ENCODE results near the gene MRPL53. TPM values are rescaled to one million over a fixed set of nuclear protein-coding genes. Genes with fewer than 3 reads are reported as not detected.

MRPL53 gene
- total and polyA plus RNA-seq, 4 donors, result 23.3 to 106 (median 70.7) TPM

- Histone ChIP-seq H3K9me3 (ENCODE audit: control insufficient read depth in 4 of 4, insufficient read depth in 3 of 4, low read length in 3 of 4) (no peaks in the 10 kb centered on the region), H3K9ac (ENCODE audit: insufficient read depth in 1 of 2, low read length in 2 of 2) (no peak overlapping the region), H3K27ac (ENCODE audit: low read depth in 1 of 2, low read length in 1 of 2) (no peak overlapping the region), H3K4me1 (ENCODE audit: control insufficient read depth in 5 of 5, insufficient read depth in 5 of 5, low read length in 5 of 5) (peaks cover 0 to 4% (median 0%) of the 10 kb centered on the region in 5 donors), H3K27me3 (ENCODE audit: control insufficient read depth in 3 of 3, insufficient read depth in 3 of 3, low read length in 2 of 3) (no peaks in the 10 kb centered on the region), H3K36me3 (ENCODE audit: control insufficient read depth in 4 of 4, insufficient read depth in 4 of 4, low read length in 4 of 4) (peaks cover 14 to 38% (median 28%) of the 10 kb centered on the region in 4 donors), H3K4me3 (no peak overlapping the region)
- TF ChIP-seq CTCF (IDR thresholded peaks at IDR 0.05; ENCODE audit: control extremely low read depth, extremely low read depth), result no peak
- DNase-seq, result no peak
- 85 to 88% methylated on average over 14 of the region's 14 CpGs for WGBS, 2 donors
- no peak for ATAC-seq (ENCODE audit: insufficient read depth, low FRiP score)
These were observed 46.2 kb downstream of the MRPL53 start for GRCh38 chr2:74426181-74426758.

- no peak for TF ChIP-seq CTCF (IDR thresholded peaks at IDR 0.05; ENCODE audit: control extremely low read depth, extremely low read depth)
- 86 to 88% methylated on average over 7 of the region's 7 CpGs for WGBS, 2 donors
These were observed 47.0 kb downstream of the MRPL53 start for GRCh38 chr2:74425523-74425922.

GRCh38 chr2:74424995-74425406 is 47.5 kb downstream of the MRPL53 start:
- WGBS, 2 donors, result 85 to 87% methylated on average over 5 of the region's 5 CpGs
- Histone ChIP-seq H3K27ac (ENCODE audit: low read depth in 1 of 2, low read length in 1 of 2) (no peak overlapping the region), H3K9me3 (ENCODE audit: control insufficient read depth in 4 of 4, insufficient read depth in 3 of 4, low read length in 3 of 4) (no peaks in the 10 kb centered on the region), H3K4me1 (ENCODE audit: control insufficient read depth in 5 of 5, insufficient read depth in 5 of 5, low read length in 5 of 5) (peaks cover 0 to 4% (median 0%) of the 10 kb centered on the region in 5 donors), H3K36me3 (ENCODE audit: control insufficient read depth in 4 of 4, insufficient read depth in 4 of 4, low read length in 4 of 4) (peaks cover 9 to 31% (median 20%) of the 10 kb centered on the region in 4 donors), H3K4me3 (no peak overlapping the region), H3K27me3 (ENCODE audit: control insufficient read depth in 3 of 3, insufficient read depth in 3 of 3, low read length in 2 of 3) (no peaks in the 10 kb centered on the region), H3K9ac (ENCODE audit: insufficient read depth in 1 of 2, low read length in 2 of 2) (no peak overlapping the region)
- ATAC-seq (ENCODE audit: insufficient read depth, low FRiP score) (no peak), DNase-seq (no peak)
- no peak for TF ChIP-seq CTCF (IDR thresholded peaks at IDR 0.05; ENCODE audit: control extremely low read depth, extremely low read depth)

More at GRCh38 chr2:74425523-74425922, 47.0 kb downstream of the MRPL53 start:
- Histone ChIP-seq H3K27me3 (ENCODE audit: control insufficient read depth in 3 of 3, insufficient read depth in 3 of 3, low read length in 2 of 3) (no peaks in the 10 kb centered on the region), H3K9me3 (ENCODE audit: control insufficient read depth in 4 of 4, insufficient read depth in 3 of 4, low read length in 3 of 4) (no peaks in the 10 kb centered on the region), H3K36me3 (ENCODE audit: control insufficient read depth in 4 of 4, insufficient read depth in 4 of 4, low read length in 4 of 4) (peaks cover 12 to 36% (median 24%) of the 10 kb centered on the region in 4 donors), H3K4me3 (no peak overlapping the region), H3K9ac (ENCODE audit: insufficient read depth in 1 of 2, low read length in 2 of 2) (no peak overlapping the region), H3K4me1 (ENCODE audit: control insufficient read depth in 5 of 5, insufficient read depth in 5 of 5, low read length in 5 of 5) (peaks cover 0 to 4% (median 0%) of the 10 kb centered on the region in 5 donors), H3K27ac (ENCODE audit: low read depth in 1 of 2, low read length in 1 of 2) (no peak overlapping the region)
- DNase-seq (no peak), ATAC-seq (ENCODE audit: insufficient read depth, low FRiP score) (no peak)

Data from lung (tissue), 12 donors.